ENCODE results near the gene PCMTD2. TPM values are rescaled to one million over a fixed set of nuclear protein-coding genes. Genes with fewer than 3 reads are reported as not detected.
A peak's percentile ranks its signal among the peaks of the same experiment; 100 is the strongest.

The PCMTD2 gene
- total RNA-seq, 3 donors from 2014 or later (not counting 1 experiment from before 2014, with no cell fraction given), result 63.8 to 100.0 (median 65.6) TPM

DNA sequence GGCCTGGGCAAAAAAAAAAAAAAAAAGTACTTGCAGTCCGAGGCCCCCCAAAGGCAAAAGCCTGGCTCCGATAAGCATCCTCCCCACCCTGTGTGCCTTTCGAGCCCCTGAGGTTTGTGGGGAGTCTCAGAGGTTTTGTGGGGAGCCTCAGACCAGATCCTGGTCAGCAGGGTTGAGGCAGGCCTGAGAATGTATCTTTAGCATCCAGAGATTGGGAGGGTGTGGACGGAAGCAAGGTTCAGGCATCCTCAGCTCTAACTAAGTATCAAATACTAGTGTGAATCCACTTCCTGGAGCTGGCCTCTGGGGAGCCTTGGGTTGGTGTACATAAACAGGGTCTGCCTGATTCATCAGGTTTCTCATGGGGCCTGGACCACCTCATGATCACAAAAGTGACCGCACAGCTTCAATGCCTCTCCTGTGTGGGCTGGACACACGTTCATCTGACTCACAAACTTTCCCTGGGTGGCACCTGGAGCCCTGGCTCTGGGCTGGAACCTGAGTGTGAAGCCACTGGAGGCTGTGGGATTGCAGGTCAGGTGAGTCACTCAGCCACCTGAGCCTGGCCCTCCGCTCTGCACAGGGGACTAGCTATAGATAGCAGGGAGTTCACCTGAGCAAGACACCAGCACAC lies 24.4 kb downstream of the PCMTD2 start:
- no peak overlapping the region for H3K4me3 Mint-ChIP-seq
- H3K4me1 Mint-ChIP-seq, result peaks cover 14 to 41% of the 10 kb centered on the region in 2 donors
- peak overlapping the region in 1 of 2 donors; percentile 57 for H3K27ac Mint-ChIP-seq
- H3K36me3 Mint-ChIP-seq, result no peaks in the 10 kb centered on the region
- H3K9me3 Mint-ChIP-seq, result no peaks in the 10 kb centered on the region
- Histone ChIP-seq H3K27me3 (ENCODE audit: control insufficient read depth, insufficient read depth, low read length) (no peaks in the 10 kb centered on the region), H3K4me1 (ENCODE audit: control insufficient read depth, insufficient read depth, low read length) (peaks cover 35% of the 10 kb centered on the region), H3K9me3 (ENCODE audit: control insufficient read depth, insufficient read depth, low read length) (no peaks in the 10 kb centered on the region), H3K36me3 (ENCODE audit: control insufficient read depth, insufficient read depth, low read length) (peaks cover 5% of the 10 kb centered on the region), H3K4me3 (ENCODE audit: low read length) (no peak overlapping the region), H3K27ac (ENCODE audit: low read length) (no peak overlapping the region)
- 69% methylated on average over 6 of the region's 7 CpGs for WGBS (ENCODE audit: insufficient coverage)
- ATAC-seq, result peak in 1 of 3 donors; percentile 34
- no peaks in the 10 kb centered on the region for H3K27me3 Mint-ChIP-seq (ENCODE audit: low read depth in 2 of 2)
- intact Hi-C loops (cut with micrococcal nuclease), result no loop called here
- TF ChIP-seq, protein P1, sequence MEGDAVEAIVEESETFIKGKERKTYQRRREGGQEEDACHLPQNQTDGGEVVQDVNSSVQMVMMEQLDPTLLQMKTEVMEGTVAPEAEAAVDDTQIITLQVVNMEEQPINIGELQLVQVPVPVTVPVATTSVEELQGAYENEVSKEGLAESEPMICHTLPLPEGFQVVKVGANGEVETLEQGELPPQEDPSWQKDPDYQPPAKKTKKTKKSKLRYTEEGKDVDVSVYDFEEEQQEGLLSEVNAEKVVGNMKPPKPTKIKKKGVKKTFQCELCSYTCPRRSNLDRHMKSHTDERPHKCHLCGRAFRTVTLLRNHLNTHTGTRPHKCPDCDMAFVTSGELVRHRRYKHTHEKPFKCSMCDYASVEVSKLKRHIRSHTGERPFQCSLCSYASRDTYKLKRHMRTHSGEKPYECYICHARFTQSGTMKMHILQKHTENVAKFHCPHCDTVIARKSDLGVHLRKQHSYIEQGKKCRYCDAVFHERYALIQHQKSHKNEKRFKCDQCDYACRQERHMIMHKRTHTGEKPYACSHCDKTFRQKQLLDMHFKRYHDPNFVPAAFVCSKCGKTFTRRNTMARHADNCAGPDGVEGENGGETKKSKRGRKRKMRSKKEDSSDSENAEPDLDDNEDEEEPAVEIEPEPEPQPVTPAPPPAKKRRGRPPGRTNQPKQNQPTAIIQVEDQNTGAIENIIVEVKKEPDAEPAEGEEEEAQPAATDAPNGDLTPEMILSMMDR (IDR thresholded peaks at IDR 0.05), result no peak
- DNase-seq, result no peak

DNA sequence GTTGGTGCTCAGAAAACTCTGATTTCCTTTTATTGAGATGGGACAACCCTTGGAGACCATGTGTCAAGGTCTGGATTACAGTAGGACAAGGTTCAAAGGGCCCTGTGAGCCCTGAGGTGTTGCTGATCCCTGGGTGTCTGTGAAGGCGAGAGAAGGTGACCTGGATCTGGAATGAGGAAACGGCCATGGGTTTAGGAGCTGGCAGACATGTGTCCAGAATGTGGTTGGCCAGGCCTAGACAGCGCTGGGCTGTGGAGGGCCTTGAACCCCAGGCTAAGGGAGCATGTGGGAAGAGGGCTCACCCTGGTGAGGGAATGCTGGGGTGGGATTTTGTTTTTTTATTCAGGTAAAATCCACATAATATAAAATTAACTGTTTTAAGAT lies 24.9 kb downstream of the PCMTD2 start:
- H3K4me3 ChIP-seq (ENCODE audit: low read length), result no peak overlapping the region
- Mint-ChIP-seq H3K4me1 (peaks cover 14 to 41% of the 10 kb centered on the region in 2 donors), H3K9me3 (no peaks in the 10 kb centered on the region), H3K36me3 (no peaks in the 10 kb centered on the region), H3K27ac (no peak overlapping the region), H3K4me3 (no peak overlapping the region), H3K27me3 (ENCODE audit: low read depth in 2 of 2) (no peaks in the 10 kb centered on the region)
- DNase-seq, result no peak
- H3K27me3 ChIP-seq (ENCODE audit: control insufficient read depth, insufficient read depth, low read length), result no peaks in the 10 kb centered on the region
- peaks cover 5% of the 10 kb centered on the region for H3K36me3 ChIP-seq (ENCODE audit: control insufficient read depth, insufficient read depth, low read length)
- intact Hi-C loops (cut with micrococcal nuclease), result no loop called here
- no peak overlapping the region for H3K27ac ChIP-seq (ENCODE audit: low read length)
- H3K4me1 ChIP-seq (ENCODE audit: control insufficient read depth, insufficient read depth, low read length), result peaks cover 35% of the 10 kb centered on the region
- TF ChIP-seq, protein P1 (IDR thresholded peaks at IDR 0.05), result no peak
- WGBS (ENCODE audit: insufficient coverage), result 93% methylated on average over 3 of the region's 3 CpGs
- no peak for ATAC-seq
- no peaks in the 10 kb centered on the region for H3K9me3 ChIP-seq (ENCODE audit: control insufficient read depth, insufficient read depth, low read length)

DNA sequence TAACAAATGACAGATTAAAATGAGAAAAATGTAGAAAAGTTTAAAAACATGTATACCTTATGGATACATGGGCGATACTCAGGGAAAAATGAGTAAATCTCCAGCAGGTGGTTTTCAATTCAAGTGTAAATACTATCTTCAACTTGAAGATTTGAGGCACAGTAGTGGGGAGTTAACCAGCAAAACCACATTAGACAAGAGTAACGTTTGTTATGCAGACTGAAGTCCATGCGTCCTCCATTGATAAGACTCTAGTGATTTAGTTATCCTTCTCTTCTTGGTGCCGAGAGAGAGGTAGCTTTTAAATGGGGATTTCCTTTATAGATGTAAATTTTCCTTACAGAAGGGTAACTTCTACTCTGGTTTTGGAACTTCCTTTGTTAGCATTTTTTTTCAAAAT lies 28.1 kb downstream of the PCMTD2 start:
- no peak overlapping the region for H3K4me3 Mint-ChIP-seq
- TF ChIP-seq, protein P1 (IDR thresholded peaks at IDR 0.05), result no peak
- H3K4me1 Mint-ChIP-seq, result peaks cover 5 to 27% of the 10 kb centered on the region in 2 donors
- no peaks in the 10 kb centered on the region for H3K9me3 Mint-ChIP-seq
- intact Hi-C loops (cut with micrococcal nuclease), result no loop called here
- no peaks in the 10 kb centered on the region for H3K36me3 Mint-ChIP-seq
- Histone ChIP-seq H3K36me3 (ENCODE audit: control insufficient read depth, insufficient read depth, low read length) (no peaks in the 10 kb centered on the region), H3K4me3 (ENCODE audit: low read length) (no peak overlapping the region), H3K27ac (ENCODE audit: low read length) (no peak overlapping the region), H3K27me3 (ENCODE audit: control insufficient read depth, insufficient read depth, low read length) (no peaks in the 10 kb centered on the region), H3K4me1 (ENCODE audit: control insufficient read depth, insufficient read depth, low read length) (peaks cover 19% of the 10 kb centered on the region), H3K9me3 (ENCODE audit: control insufficient read depth, insufficient read depth, low read length) (peaks cover 5% of the 10 kb centered on the region)
- 54% methylated on average over 2 of the region's 4 CpGs for WGBS (ENCODE audit: insufficient coverage)
- no peak for DNase-seq
- H3K27me3 Mint-ChIP-seq (ENCODE audit: low read depth in 2 of 2), result no peaks in the 10 kb centered on the region
- H3K27ac Mint-ChIP-seq, result no peak overlapping the region
- no peak for ATAC-seq
